Measurements from ENCODE around the gene ETS1.

The ETS1 gene

GRCh38 chr11:128535468-128536457, 51.6 kb downstream of the ETS1 start:
- DNase-seq (ENCODE audit: low spot score) = no peak

GRCh38 chr11:128533472-128533871, 53.9 kb downstream of the ETS1 start:
- DNase-seq (ENCODE audit: low spot score) = no peak

DNA sequence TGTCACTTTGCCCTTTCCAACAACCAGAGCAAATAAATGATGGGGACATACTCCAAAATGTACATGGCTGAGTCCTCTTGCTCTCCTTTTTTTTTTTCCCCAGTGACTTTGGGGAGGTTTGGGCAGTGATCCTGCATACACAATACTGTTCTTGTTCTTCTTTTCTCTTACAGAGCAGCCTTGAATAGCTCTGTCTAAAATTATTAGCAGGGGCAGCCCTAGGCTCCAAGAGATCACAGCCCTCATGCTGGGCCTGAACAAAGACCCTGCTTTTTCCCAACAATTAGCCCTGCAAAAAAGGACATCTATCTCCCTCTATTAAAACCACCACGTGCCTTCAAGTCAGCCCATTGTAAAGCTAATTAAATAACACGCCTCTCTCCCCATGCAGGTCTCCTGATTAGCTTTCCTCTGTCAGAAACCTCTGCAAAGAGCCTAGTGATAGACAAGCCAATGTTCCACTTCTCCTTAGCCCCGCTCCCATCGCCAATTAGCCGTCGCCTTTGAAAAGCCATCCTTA, 54.7 kb downstream of the ETS1 start:
- DNase-seq (ENCODE audit: low spot score) = no peak

DNA sequence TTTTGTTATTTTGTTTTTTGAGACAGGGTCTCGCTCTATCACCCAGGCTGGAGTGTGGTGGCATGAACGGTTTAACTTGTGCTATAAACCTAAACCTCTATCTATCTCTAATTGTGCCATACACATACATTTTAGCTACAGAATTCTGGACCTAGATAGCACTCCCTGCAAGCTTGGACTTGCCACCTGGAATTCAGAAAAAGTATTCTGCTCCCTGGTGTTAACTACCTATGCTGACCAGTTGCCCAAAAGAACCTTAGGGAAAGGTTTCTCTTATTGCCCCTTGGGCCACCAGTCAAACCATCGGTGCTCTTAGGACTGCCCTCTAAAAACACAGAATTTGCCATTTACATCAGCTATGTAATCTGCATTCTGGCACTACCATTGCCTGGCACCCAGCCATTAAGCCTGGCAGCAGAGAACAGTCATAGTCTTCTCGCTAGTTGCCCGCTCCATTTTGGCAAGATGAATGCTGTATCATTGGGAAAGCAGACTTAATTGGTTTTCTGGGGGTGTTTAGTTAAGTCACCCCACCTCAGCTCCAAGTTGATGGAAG, 55.3 kb downstream of the ETS1 start:
- DNase-seq (ENCODE audit: low spot score) = no peak

- no peak for DNase-seq (ENCODE audit: low spot score)
Measured at GRCh38 chr11:128531588-128531987, 55.8 kb downstream of the ETS1 start.

DNA sequence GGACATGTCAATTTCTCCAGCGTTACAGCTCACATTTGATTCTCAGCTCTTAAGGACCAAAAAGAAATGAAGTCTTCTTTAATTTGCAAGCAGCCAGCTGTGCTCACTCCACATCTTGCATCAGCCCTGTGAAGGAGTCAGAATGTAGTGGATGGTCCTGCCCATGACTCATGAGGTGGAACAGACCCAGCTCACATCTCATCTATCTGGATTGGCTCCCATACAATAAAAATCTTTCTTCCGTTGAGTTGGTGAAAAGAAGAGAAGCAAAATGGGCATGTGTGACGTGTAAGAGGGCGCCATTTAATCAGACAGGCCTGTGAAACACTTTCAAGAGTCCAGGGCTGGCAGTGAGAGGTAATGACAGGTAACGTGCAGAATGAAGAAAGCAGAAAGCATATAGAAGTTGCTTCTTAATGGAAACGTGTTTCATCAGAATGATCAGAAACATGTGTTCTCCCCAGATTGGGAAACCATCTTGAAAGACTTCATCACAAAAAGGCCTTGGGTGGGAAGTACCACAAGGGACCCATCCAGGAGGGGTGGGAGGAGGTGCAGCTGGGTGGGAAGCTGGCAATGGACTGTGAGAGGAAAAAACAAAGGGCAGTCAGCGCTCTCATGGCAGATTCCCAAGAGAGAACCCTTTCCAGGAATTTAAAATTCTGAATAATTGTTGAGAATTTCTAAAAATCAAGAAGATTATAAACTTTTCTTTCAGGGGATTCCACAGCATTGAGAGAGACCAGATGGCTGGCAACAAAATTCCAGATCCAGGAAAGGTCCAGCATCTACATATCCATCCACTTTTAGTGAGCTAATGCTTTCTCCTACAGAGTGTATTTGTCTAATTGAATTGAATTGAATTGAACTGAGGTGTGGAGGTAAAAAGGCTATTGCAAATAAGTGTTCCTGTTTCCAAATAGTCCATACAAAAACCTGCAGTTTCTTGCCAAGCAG, 57.0 kb downstream of the ETS1 start:
- peak; percentile 87 for DNase-seq (ENCODE audit: low spot score)

DNA sequence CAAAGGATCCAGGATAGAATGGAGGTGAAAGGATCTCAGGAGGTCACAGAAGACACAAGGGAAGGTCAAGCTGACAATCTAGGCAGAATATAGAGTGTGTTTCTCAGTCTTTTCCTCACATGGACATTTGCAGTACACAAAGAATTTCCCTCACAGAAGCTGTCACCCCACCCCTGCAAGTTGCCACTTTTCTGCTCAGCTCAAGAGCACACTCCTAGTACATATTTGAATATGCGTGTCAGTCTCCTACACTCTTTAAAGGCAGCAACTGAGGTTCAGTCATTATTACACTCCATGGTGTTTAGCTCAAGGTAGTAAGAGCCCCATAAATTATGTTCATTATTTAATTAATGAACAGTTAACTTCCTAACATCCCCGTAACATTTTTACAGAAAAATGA, 59.1 kb downstream of the ETS1 start:
- no peak for DNase-seq (ENCODE audit: low spot score)

DNA sequence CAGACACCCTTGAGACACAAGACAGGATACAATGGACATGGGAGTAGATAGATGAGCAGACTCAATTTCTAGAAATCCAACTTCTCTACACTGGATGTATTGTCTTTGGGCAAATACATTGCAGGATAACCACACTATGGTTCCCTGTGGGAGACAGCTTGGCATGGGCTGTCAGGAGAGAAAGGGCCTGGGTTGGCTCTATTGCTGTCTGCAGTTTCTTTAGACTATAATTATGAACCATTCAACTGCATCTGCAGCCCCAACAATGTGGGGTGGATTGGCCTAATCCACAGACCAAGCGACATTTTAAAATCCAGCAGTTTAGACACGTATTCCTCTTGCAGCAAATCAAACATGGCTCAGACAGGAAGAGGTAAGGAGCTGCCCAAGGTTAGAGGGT, 60.3 kb downstream of the ETS1 start:
- DNase-seq (ENCODE audit: low spot score) = no peak

GRCh38 chr11:128525411-128526243, 61.7 kb downstream of the ETS1 start:
- no peak for DNase-seq (ENCODE audit: low spot score)

DNA sequence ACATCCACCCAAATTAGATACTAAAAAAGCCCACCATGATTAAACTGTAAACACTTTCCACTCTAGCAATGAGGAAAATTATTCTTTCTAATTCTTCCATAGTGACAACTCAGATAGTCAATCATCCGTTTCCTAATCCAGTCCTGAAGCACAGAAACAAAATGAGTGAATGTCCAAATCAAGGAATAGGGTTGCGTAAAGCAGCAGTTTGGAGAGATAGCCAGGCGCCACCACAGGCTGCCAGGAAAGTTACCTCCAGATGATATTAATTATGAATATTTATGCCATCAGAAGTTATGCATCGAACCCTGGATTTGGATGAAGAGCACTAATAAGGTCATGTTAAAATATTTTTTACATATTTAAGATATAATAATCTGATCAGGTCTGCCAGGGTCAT, 63.2 kb downstream of the ETS1 start:
- no peak for DNase-seq (ENCODE audit: low spot score)

DNA sequence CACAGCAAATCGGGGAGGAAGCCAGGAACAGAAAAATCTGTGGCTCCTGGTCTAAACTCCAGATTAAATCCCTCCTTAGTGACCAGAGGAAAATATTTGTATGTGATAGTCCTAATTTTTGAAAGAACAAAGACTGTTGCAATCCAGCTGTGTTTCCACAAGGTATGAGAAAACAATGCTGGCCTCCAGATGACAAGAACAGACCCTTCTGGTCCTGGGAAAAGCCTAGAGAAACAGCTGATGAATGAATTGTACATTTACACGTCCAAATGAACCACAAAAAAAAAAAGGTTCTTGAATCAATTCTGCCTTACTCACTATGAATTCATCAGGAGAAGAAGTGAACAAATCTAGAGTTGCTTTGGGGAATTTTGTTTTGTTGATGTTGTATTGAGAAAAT, 63.7 kb downstream of the ETS1 start:
- peak; percentile 51 for DNase-seq (ENCODE audit: low spot score)

DNA sequence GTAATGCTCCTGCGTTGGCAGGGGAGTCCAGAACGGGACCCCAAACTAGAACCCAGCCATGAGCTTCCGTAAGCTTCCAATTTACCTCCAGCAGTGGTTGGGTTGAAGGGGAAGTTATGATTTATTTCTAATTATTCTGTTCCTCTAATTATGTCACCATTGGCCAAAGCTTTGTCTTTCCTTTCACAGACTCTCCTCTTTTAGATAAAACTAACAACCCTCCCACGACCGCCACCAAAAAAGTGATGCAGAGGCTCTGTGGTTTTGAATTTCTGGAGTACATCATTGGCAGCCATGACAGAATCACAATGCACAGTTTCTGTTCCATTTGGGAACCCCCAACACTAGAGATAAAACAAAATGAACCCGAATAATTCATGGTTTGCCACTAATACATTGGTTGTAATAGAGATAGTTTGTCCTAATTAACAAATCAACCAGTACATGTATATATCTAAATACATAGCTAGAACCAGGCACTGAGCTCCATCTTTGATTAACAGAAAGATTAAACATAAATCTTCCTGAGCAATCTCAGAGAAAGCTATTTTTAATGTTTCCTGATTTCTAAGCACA, 64.3 kb downstream of the ETS1 start:
- no peak for DNase-seq (ENCODE audit: low spot score)

DNA sequence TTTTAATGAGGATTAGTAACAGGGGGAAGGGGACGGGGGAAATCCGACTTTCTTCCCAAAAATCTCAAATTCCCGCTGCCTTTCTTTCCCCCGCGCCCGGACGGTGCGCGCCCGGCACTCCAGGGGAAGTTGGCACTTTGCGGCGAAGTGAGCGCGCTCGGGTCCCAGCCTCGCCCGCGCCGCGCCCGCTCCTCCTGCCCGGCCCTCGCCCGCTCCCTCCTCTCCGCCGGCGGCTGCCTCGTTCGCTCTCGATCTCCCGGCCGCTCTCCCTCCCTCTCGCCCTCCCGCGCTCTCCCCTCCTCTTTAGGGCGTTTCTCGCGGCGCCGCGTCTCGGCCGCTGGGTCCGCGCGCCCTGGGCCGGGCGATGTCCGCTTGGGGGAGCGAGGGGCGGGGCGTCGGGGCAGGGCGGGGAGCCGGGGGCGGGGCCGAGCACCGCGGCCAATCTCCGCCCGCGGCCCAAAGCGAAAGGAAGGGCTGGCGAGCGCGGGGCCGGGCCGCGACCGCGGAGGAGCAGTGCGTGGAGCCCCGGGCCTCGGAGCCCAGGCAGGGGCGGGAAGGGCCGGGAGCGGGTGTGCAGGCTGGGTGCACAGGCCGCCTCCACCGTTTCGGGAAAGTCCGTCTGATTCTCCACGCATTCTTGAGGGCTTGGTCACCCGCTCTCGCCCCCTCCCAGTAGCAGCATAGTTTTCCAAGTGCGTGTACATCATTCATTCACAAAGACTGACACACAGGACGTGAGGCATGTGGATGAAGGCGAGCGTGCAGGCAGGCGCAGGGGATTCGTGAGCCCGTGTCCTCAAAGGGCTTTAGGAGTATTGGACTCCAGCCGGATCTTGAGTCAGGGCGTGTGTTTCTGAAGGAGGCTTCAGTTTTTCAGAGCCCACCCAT, 65.1 kb downstream of the ETS1 start:
- DNase-seq (ENCODE audit: low spot score) = peak; percentile 99

DNA sequence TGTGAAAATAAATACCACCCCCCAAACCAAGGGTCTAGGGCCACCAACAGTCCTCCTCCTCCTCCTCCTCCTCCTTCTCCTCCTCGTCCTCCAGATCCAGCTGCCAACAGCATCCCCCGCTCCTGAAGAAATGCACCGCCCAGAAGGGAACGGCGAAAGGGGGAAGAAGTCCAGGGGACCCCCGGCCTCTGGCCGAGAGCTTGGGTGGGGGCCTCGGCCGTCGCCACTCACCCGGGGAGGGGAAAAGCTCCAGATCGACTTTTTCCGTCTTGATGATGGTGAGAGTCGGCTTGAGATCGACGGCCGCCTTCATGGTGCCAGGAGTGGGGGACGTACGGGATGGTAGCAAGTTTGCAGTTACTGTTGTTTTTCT, 65.7 kb downstream of the ETS1 start:
- DNase-seq (ENCODE audit: low spot score) = peak; percentile 47

DNA sequence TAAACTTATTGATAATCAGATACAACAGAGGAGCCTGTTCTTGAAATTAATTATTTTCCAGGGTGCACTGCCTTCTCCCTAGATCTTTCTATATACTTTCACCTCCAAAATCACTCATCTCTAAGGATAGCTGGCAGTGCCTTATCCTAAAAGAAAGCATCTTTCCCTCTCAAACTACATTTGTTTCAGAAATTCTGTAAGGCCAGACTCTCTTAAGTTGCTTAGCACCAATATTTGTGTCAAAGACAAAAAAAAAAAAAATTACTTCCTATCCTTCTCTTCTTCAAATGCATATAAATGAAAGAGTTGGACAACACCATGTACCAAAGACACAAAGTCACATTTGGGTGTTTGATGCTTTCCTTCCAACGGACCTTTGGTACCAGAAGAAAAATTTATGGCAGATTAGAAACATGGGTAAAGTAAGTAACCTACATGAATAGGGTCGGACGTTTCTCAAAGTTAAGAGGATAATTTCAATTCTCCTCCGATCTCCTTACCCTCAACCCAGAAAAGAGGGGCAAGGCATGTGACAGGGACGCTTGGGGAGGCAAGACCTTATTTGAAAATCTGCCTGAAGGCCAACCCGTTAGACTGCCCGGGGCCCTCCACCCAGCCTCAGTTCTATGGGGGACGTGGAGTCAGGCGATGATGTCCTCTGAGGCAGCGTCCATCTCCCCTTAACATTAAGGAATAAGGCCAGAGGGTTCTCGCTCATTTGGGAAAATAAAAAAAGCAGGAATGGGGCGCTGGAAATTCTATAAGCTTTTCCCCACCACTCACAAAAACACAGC, 66.3 kb downstream of the ETS1 start:
- peak; percentile 50 for DNase-seq (ENCODE audit: low spot score)

DNA sequence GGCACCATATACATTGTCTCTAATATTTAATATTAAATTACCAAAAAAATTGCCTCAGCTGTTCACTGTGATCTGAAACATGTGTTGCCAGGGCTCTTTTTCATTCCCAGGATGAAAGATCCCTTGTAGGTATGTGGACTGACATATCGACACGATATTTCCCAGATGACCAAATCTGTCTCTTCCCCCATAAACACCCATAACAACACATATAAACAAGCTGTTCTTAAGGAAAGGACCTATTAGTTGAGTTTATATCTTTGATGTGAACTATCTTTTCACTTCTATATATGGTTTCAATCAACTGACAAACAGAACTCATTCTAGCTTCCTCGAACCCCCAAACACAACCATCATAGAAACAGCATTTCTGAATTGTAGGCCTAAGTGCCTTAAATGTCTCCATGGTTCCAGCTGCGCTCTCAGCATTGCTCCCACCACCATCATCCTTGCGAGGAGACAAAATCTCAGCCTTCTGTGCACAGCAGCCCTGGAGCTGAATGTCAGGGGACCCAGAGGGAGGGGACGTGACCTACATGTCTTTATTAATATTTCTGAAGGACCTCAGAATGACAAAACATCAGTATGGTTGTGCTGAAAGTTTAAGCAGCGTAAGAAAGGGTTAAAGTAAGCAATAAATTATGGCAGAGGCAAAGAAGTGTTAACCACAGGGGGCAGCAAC, 67.0 kb downstream of the ETS1 start:
- DNase-seq (ENCODE audit: low spot score) = peak; percentile 58

- DNase-seq (ENCODE audit: low spot score) = peak; percentile 61
Measured at GRCh38 chr11:128519338-128519737, 68.0 kb downstream of the ETS1 start.

DNA sequence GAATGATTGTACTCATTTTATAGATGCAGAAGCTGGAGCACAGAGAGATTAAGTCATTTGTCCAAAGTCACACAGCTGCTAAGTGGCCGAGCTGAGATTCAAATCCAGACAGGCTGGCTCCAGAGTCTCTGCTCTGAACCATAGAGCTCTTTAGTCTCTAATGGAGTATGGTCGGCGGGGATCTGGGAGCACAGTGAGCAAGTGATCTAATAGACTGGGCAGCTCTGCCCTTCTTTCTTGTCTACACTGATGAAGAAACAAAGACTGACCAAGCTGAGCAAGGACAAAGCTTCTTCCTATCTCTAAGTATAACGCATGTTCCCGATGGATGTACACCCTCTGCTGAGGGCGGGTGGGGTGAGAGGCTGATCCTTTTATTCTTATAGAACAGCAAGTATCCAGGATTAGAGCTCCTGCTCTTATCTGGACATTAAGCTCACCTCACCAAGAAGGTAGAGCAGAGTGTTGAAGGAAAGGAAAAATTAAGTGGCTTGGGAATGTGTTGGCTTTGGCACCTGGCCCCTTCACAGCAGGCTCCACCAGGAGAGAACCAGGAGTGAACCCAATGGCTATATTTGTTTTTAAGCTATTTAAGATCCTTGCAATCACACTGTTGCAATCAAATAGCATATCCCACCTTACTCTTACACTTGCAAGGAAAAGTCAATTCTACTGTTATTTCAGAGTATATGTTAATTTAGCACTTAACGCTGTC, 68.7 kb downstream of the ETS1 start:
- peak; percentile 64 for DNase-seq (ENCODE audit: low spot score)
